Endothelial cell of umbilical vein (primary cell): ENCODE data around the gene AICDA. TPM values are rescaled to one million over a fixed set of nuclear protein-coding genes. Genes with fewer than 3 reads are reported as not detected.

Experiments
- BruUV-seq: library from RNA; stranded (reverse); fragments of 400-500 nt; replicated peaks from 2 replicates; lab custom pipeline; 2021; lab: Mats Ljungman, UMichigan
- CTCF ChIA-PET: fragments of 300-600, 350-600 bp; sonication (Branson Sonifier 250); formaldehyde crosslinking; loops from one replicate; lab custom pipeline; 2021; ENCODE audit warnings: antibody characterized with exemption, inconsistent platforms; lab: Charles Lee
- POLR2A ChIA-PET: fragments of 300-600, 350-600 bp; sonication (Branson Sonifier 250); formaldehyde crosslinking; loops from one replicate; lab custom pipeline; 2021; ENCODE audit warnings: antibody characterized with exemption, inconsistent platforms; lab: Charles Lee
- DNase-seq: peaks from one replicate; pipeline ENCODE4 v3.0.0-alpha.2; 2011; ENCODE audit warnings: low read depth, low spot score
- FAIRE-seq: peaks from 2 replicates; lab custom pipeline; 2011; peaks lifted over from hg19 to GRCh38; lab: Jason Lieb, UNC
- H2AFZ ChIP-seq: 2 replicates; pipeline ENCODE4 v1.6.0; 2012; ENCODE audit warnings: low read depth, low read length, control low read depth, inconsistent platforms
- H3K27ac ChIP-seq: 2 replicates; pipeline ENCODE4 v1.5.1; 2011; ENCODE audit warnings: low read depth, mild to moderate bottlenecking, control low read depth, low read length, moderate library complexity; ENCODE audit not compliant: insufficient read depth
- H3K27me3 ChIP-seq, 2 experiments: 2 replicates each; pipeline versions ENCODE4 v1.6.0 to v1.6.1; 2011; ENCODE audit warnings: low read length in 2 of 2, mixed read lengths in 1 of 2; ENCODE audit not compliant: control insufficient read depth in 2 of 2, insufficient read depth in 2 of 2
- H3K36me3 ChIP-seq, 2 experiments: 2 replicates in 1 of 2; 3 replicates in 1 of 2; pipeline ENCODE4 v1.5.1; 2011; ENCODE audit warnings: low read length in 2 of 2, mild to moderate bottlenecking in 1 of 2, moderate library complexity in 1 of 2; ENCODE audit not compliant: control insufficient read depth in 2 of 2, insufficient read depth in 2 of 2; ENCODE audit errors: extremely low read depth in 1 of 2
- H3K4me1 ChIP-seq: 3 replicates; pipeline ENCODE4 v1.5.1; 2011; ENCODE audit warnings: mild to moderate bottlenecking, low read length; ENCODE audit not compliant: control insufficient read depth, insufficient read depth; ENCODE audit errors: extremely low read depth
- H3K4me2 ChIP-seq: 2 replicates; pipeline ENCODE4 v1.6.1; 2011; ENCODE audit warnings: low read length, control low read depth, mixed read lengths; ENCODE audit not compliant: insufficient read depth
- H3K4me3 ChIP-seq, 3 experiments: fragments of 200-600 bp in 1 of 3; sonication (generic), shearing (Covaris generic) in 1 of 3; replicated peaks in 1 of 3; 2 replicates each; pipeline ENCODE4 v1.5.1; 2011 to 2016; ENCODE audit warnings: control low read depth in 3 of 3, low read length in 3 of 3, mild to moderate bottlenecking in 2 of 3, inconsistent platforms in 1 of 3, low read depth in 1 of 3, moderate library complexity in 1 of 3; ENCODE audit not compliant: insufficient read depth in 1 of 3
- H3K79me2 ChIP-seq: 2 replicates; pipeline ENCODE4 v1.6.0; 2012; ENCODE audit warnings: low read length, inconsistent platforms; ENCODE audit not compliant: control insufficient read depth, insufficient read depth
- H3K9ac ChIP-seq: replicated peaks from 2 replicates; pipeline ENCODE3; 2011; ENCODE audit warnings: low read length, control low read depth; ENCODE audit not compliant: insufficient read depth; ENCODE audit errors: extremely low read depth
- H3K9me1 ChIP-seq: replicated peaks from 3 replicates; pipeline ENCODE4 v1.6.0; 2011; ENCODE audit warnings: mild to moderate bottlenecking, low read length; ENCODE audit not compliant: control insufficient read depth, insufficient read depth; ENCODE audit errors: extremely low read depth
- H3K9me3 ChIP-seq: replicated peaks from 2 replicates; pipeline ENCODE4 v1.5.1; 2012; ENCODE audit warnings: low read length, inconsistent platforms; ENCODE audit not compliant: control insufficient read depth, insufficient read depth
- H4K20me1 ChIP-seq: replicated peaks from 2 replicates; pipeline ENCODE3; 2011; ENCODE audit warnings: mild to moderate bottlenecking, low read length; ENCODE audit not compliant: control insufficient read depth, insufficient read depth; ENCODE audit errors: extremely low read depth
- EZH2 ChIP-seq: IDR thresholded peaks from 2 replicates; pipeline ENCODE4 v1.6.1; 2012; ENCODE audit warnings: borderline replicate concordance, low read depth, mild to moderate bottlenecking, moderate library complexity, low read length, inconsistent platforms; ENCODE audit not compliant: severe bottlenecking
- FOS ChIP-seq: IDR thresholded peaks from 2 replicates; pipeline ENCODE4 v1.6.1; 2011; ENCODE audit warnings: mild to moderate bottlenecking, low read length, moderate library complexity, borderline replicate concordance; ENCODE audit not compliant: insufficient read depth
- GATA2 ChIP-seq: IDR thresholded peaks from 2 replicates; pipeline ENCODE4 v1.7.0; 2011; ENCODE audit warnings: low read depth, mild to moderate bottlenecking, moderate library complexity, mixed read lengths, low read length; ENCODE audit not compliant: insufficient read length, insufficient read depth
- JUN ChIP-seq: IDR thresholded peaks from 2 replicates; pipeline ENCODE4 v1.6.1; 2011; ENCODE audit warnings: borderline replicate concordance, low read depth; ENCODE audit not compliant: insufficient read length, insufficient read depth
- MYC ChIP-seq: IDR thresholded peaks from one replicate; pipeline ENCODE4 v1.6.1; 2011; ENCODE audit warnings: mild to moderate bottlenecking, low read depth, low read length
- POLR2A ChIP-seq: IDR thresholded peaks from 2 replicates; pipeline ENCODE4 v1.6.1; 2012; ENCODE audit warnings: low read depth, mild to moderate bottlenecking, control low read depth, low read length
- POLR2AphosphoS5 ChIP-seq: IDR thresholded peaks from 2 replicates; pipeline ENCODE4 v1.6.1; 2012; ENCODE audit warnings: low read depth, mild to moderate bottlenecking, control low read depth, low read length, moderate library complexity; ENCODE audit not compliant: insufficient read depth
- dilution Hi-C: fragments of 300-500 bp; cut with MboI; formaldehyde crosslinking; loops from one replicate; pipeline ENCODE4 v1.15.0; 2019; ENCODE audit warnings: low sequenced_read_pairs; ENCODE audit not compliant: extremely low pct_ligation_motif_present
- intact Hi-C: fragments of 100-400 bp; cut with micrococcal nuclease; formaldehyde crosslinking; loops from one replicate; pipeline ENCODE4 v1.10.0; 2022
- polyA plus RNA-seq, 4 experiments: library from polyadenylated mRNA; depleted of rRNA in 3 of 4; stranded (reverse) in 3 of 4; unstranded in 1 of 4; fragments of >200 nt; gene quantifications; 2 replicates each; pipeline versions ENCODE4 v1.2.1 to v1.2.3, GENCODE V29; 2011 to 2012; ENCODE audit warnings: missing spikeins in 1 of 4
- total RNA-seq: library from RNA; stranded (reverse); gene quantifications from 2 replicates; pipeline ENCODE4 v1.2.3, GENCODE V29; 2021
- TF ChIP-seq, protein P1 (sequence below), 2 donors: IDR thresholded peaks; 1 replicate in 1 of 2; 2 replicates in 1 of 2; pipeline ENCODE4 v1.5.1; 2011; ENCODE audit warnings: low read length in 2 of 2, mild to moderate bottlenecking in 2 of 2, moderate library complexity in 2 of 2, control low read depth in 1 of 2, inconsistent platforms in 1 of 2, low read depth in 1 of 2; ENCODE audit not compliant: insufficient read depth in 1 of 2; ENCODE audit errors: extremely low read depth in 1 of 2
- TF ChIP-seq, protein P2 (sequence below): IDR thresholded peaks from 2 replicates; pipeline ENCODE4 v1.6.1; 2011; ENCODE audit not compliant: insufficient read depth, insufficient read length

Gene AICDA
- total and polyA plus RNA-seq, 2 donors (not counting 3 experiments of a cell fraction or from before 2014, with no cell fraction given): not detected

DNA sequence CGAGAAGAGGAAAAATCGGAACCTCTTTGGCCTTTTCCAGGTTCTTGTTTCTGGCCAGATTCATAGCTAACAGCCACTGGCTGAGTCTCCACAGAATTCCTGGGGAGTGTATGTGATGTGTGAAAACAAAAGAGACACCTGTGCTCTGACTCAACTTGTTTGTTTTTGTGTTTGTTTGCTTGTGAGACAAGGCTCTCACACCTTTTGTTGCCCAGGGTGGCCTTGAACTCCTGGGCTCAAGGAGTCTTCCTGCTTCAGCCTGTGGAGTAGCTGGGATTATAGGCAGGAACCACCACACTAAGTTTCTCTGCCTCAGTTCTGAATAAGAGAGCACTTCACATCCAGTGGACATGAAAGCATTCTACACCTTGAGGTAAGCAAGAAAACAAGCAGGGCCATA, 27.3 kb upstream of the AICDA start:
- Histone ChIP-seq H3K4me1 (no peaks in the 10 kb centered on the region), H3K36me3 (no peaks in the 10 kb centered on the region), H3K9me1 (no peaks in the 10 kb centered on the region), H3K27me3 (peaks cover 7 to 13% of the 10 kb centered on the region in 2 experiments), H3K4me3 (no peak overlapping the region), H2AFZ (no peak overlapping the region), H3K9ac (no peak overlapping the region), H3K9me3 (no peaks in the 10 kb centered on the region), H4K20me1 (no peaks in the 10 kb centered on the region), H3K79me2 (no peaks in the 10 kb centered on the region), H3K4me2 (no peak overlapping the region), H3K27ac (no peak overlapping the region)
- BruUV-seq: no TSS peak
- intact Hi-C loops: no loop called here
- POLR2A ChIA-PET: interaction anchor here (0.6 kb wide), 1 partner anchor 49 kb away, joined by 3 read pairs; no protein-coding TSS in a partner anchor
- no peak for TF ChIP-seq JUN
- no peak for TF ChIP-seq POLR2A
- no peak for TF ChIP-seq POLR2AphosphoS5
- no peak for TF ChIP-seq MYC
- no peak for TF ChIP-seq EZH2
- TF ChIP-seq, protein P1, sequence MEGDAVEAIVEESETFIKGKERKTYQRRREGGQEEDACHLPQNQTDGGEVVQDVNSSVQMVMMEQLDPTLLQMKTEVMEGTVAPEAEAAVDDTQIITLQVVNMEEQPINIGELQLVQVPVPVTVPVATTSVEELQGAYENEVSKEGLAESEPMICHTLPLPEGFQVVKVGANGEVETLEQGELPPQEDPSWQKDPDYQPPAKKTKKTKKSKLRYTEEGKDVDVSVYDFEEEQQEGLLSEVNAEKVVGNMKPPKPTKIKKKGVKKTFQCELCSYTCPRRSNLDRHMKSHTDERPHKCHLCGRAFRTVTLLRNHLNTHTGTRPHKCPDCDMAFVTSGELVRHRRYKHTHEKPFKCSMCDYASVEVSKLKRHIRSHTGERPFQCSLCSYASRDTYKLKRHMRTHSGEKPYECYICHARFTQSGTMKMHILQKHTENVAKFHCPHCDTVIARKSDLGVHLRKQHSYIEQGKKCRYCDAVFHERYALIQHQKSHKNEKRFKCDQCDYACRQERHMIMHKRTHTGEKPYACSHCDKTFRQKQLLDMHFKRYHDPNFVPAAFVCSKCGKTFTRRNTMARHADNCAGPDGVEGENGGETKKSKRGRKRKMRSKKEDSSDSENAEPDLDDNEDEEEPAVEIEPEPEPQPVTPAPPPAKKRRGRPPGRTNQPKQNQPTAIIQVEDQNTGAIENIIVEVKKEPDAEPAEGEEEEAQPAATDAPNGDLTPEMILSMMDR (IDR thresholded peaks at IDR 0.05; ENCODE audit: extremely low read depth in 1 of 2, insufficient read depth in 1 of 2, low read depth in 1 of 2, low read length in 2 of 2): no peak
- TF ChIP-seq, protein P2, sequence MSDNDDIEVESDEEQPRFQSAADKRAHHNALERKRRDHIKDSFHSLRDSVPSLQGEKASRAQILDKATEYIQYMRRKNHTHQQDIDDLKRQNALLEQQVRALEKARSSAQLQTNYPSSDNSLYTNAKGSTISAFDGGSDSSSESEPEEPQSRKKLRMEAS: no peak
- no peak for TF ChIP-seq GATA2
- no peak for TF ChIP-seq FOS
- DNase-seq: no peak
- no peak for FAIRE-seq
- CTCF ChIA-PET: interaction anchor here (0.8 to 1.6 kb wide), 2 partner anchors 31 to 220 kb away, joined by 3 to 4 read pairs; no protein-coding TSS in a partner anchor
- dilution Hi-C loops: no loop called here
